Transverse colon (tissue), 4 donors: ENCODE measurements around the gene PROSER2. TPM values are rescaled to one million over a fixed set of nuclear protein-coding genes. Genes with fewer than 3 reads are reported as not detected.

ENCODE experiments used
- DNase-seq: peaks from one replicate; pipeline ENCODE4 v3.0.0-alpha.2; 2019
- H3K27ac ChIP-seq, 4 donors: fragments of 200-600 bp; sonication (generic); 2 replicates each; pipeline ENCODE4 v1.5.1; 2016 to 2018; ENCODE audit warnings: inconsistent platforms in 4 of 4
- H3K27me3 ChIP-seq: fragments of 200-600 bp; sonication (generic); 2 replicates; pipeline ENCODE4 v1.5.1; 2017; ENCODE audit warnings: inconsistent platforms
- H3K36me3 ChIP-seq, 4 donors: fragments of 200-600 bp; sonication (generic); 2 replicates each; pipeline ENCODE4 v1.5.1; 2017 to 2019; ENCODE audit warnings: inconsistent platforms in 4 of 4
- H3K4me1 ChIP-seq, 4 donors: fragments of 200-600 bp; sonication (generic); 2 replicates each; pipeline ENCODE4 v1.5.1; 2017 to 2020; ENCODE audit warnings: inconsistent platforms in 4 of 4
- H3K4me3 ChIP-seq, 4 donors: fragments of 200-600 bp; sonication (generic); 1 replicate in 1 of 4; 2 replicates in 3 of 4; pipeline versions ENCODE4 v1.5.1 to v1.6.1; 2017 to 2019; ENCODE audit warnings: inconsistent platforms in 4 of 4
- H3K9me3 ChIP-seq, 2 donors: fragments of 200-600 bp; sonication (generic); 2 replicates each; pipeline ENCODE4 v1.5.1; 2017 to 2019; ENCODE audit warnings: inconsistent platforms in 2 of 2
- CTCF ChIP-seq, 5 experiments: fragments of 200-600 bp in 3 of 5; fragments of 450-650 bp in 2 of 5; sonication (generic) in 3 of 5; IDR thresholded peaks; 1 replicate in 2 of 5; 2 replicates in 3 of 5; pipeline ENCODE4 v1.5.1; 2016 to 2017; ENCODE audit warnings: antibody characterized with exemption in 5 of 5, inconsistent platforms in 3 of 5, mild to moderate bottlenecking in 2 of 5, moderate library complexity in 1 of 5
- EP300 ChIP-seq: sonication (generic); formaldehyde crosslinking; IDR thresholded peaks from one replicate; pipeline ENCODE4 v1.6.1; 2017; ENCODE audit warnings: antibody characterized with exemption, low read depth
- POLR2A ChIP-seq: fragments of 450-650 bp; IDR thresholded peaks from one replicate; pipeline ENCODE4 v1.6.1; 2016; ENCODE audit warnings: antibody characterized with exemption, mild to moderate bottlenecking, moderate library complexity
- POLR2AphosphoS5 ChIP-seq, 3 donors: sonication (generic); formaldehyde crosslinking; IDR thresholded peaks; one replicate each; pipeline ENCODE4 v1.6.1; 2016; ENCODE audit warnings: antibody characterized with exemption in 3 of 3
- WGBS, 2 donors: methylation state at CpG; one replicate each; pipeline ENCODE4 v1.1.5; 2018; ENCODE audit warnings: low coverage in 1 of 2; 5-methylcytosine and 5-hydroxymethylcytosine counted together
- in situ Hi-C, 4 donors: fragments of 200-750 bp; cut with MboI; loops; one replicate each; pipeline versions ENCODE4 v1.15.0 to v1.15.1; 2017; ENCODE audit warnings: low sequenced_read_pairs in 3 of 4, low pct_ligation_motif_present in 1 of 4, low pct_unique_long_range_greater_than_20kb in 1 of 4
- intact Hi-C: fragments of 100-400 bp; cut with DNase I; formaldehyde crosslinking; loops from one replicate; pipeline ENCODE4 v1.15.1; 2023; ENCODE audit warnings: low total_unique reads
- total RNA-seq, 4 donors: library from RNA; depleted of rRNA; stranded (reverse); fragments of >200 nt; gene quantifications; one replicate each; pipeline ENCODE4 v1.1.0, GENCODE V29; 2016

The PROSER2 gene
- total RNA-seq, 4 donors from 2014 or later, result 4.2 to 29.2 (median 6.9) TPM

GRCh38 chr10:11878776-11879175 lies 55.6 kb downstream of the PROSER2 start:
- TF ChIP-seq CTCF (IDR thresholded peaks at IDR 0.05) (no peak), POLR2AphosphoS5 (IDR thresholded peaks at IDR 0.05) (no peak), EP300 (no peak), POLR2A (no peak)
- H3K27ac ChIP-seq, result no peak overlapping the region
- 84 to 87% methylated on average over 5 to 12 of the region's 12 CpGs for WGBS, 2 donors
- no peaks in the 10 kb centered on the region for H3K36me3 ChIP-seq
- intact Hi-C loops, result no loop called here
- DNase-seq, result no peak
- no peaks in the 10 kb centered on the region for H3K9me3 ChIP-seq
- H3K4me3 ChIP-seq, result no peak overlapping the region
- peaks cover 13 to 26% (median 23%) of the 10 kb centered on the region in 4 donors for H3K4me1 ChIP-seq
- no peaks in the 10 kb centered on the region for H3K27me3 ChIP-seq
- in situ Hi-C loops, result no loop called here

GRCh38 chr10:11879387-11880094 lies 56.4 kb downstream of the PROSER2 start:
- Histone ChIP-seq H3K27ac (no peak overlapping the region), H3K27me3 (no peaks in the 10 kb centered on the region), H3K4me3 (no peak overlapping the region), H3K36me3 (no peaks in the 10 kb centered on the region), H3K4me1 (peaks cover 13 to 21% (median 19%) of the 10 kb centered on the region in 4 donors), H3K9me3 (no peaks in the 10 kb centered on the region)
- DNase-seq, result no peak
- in situ Hi-C loops (no loop called here), intact Hi-C loops (no loop called here)
- TF ChIP-seq EP300 (no peak), POLR2AphosphoS5 (IDR thresholded peaks at IDR 0.05) (no peak), POLR2A (no peak), CTCF (IDR thresholded peaks at IDR 0.05) (no peak)
- 85% methylated on average over 15 of the region's 15 CpGs; no CpG with 5 or more reads in 1 of the 2 donors for WGBS, 2 donors

- in situ Hi-C loops, result no loop called here
- 85% methylated on average over 32 of the region's 32 CpGs; no CpG with 5 or more reads in 1 of the 2 donors for WGBS, 2 donors
- intact Hi-C loops, result no loop called here
- Histone ChIP-seq H3K9me3 (no peaks in the 10 kb centered on the region), H3K27ac (no peak overlapping the region), H3K4me3 (no peak overlapping the region), H3K36me3 (no peaks in the 10 kb centered on the region), H3K4me1 (peaks cover 5 to 12% (median 11%) of the 10 kb centered on the region in 4 donors), H3K27me3 (no peaks in the 10 kb centered on the region)
- TF ChIP-seq POLR2A (no peak), CTCF (IDR thresholded peaks at IDR 0.05) (no peak), EP300 (no peak), POLR2AphosphoS5 (IDR thresholded peaks at IDR 0.05) (no peak)
- DNase-seq, result no peak
Observed at GRCh38 chr10:11880151-11881029, 57.2 kb downstream of the PROSER2 start.

- Histone ChIP-seq H3K9me3 (no peaks in the 10 kb centered on the region), H3K4me1 (peaks cover under 1 to 6% (median 4%) of the 10 kb centered on the region in 4 donors), H3K27me3 (no peaks in the 10 kb centered on the region), H3K36me3 (no peaks in the 10 kb centered on the region), H3K4me3 (no peak overlapping the region), H3K27ac (no peak overlapping the region)
- 87% methylated on average over 11 of the region's 11 CpGs; no CpG with 5 or more reads in 1 of the 2 donors for WGBS, 2 donors
- in situ Hi-C loops, result no loop called here
- intact Hi-C loops, result no loop called here
- no peak for DNase-seq
- TF ChIP-seq CTCF (IDR thresholded peaks at IDR 0.05) (no peak), POLR2AphosphoS5 (IDR thresholded peaks at IDR 0.05) (no peak), POLR2A (no peak), EP300 (no peak)
Observed at GRCh38 chr10:11881030-11881476, 57.9 kb downstream of the PROSER2 start.
